OCI-M2 (cell line): Measurements from ENCODE around the gene PRKCZ.
"Not testable (repeated sequence)": the region's sequence is repeated elsewhere in the genome, so short reads cannot be mapped to it uniquely, and the experiment has no call there.

Experiments
- DNase-seq: peaks from one replicate; lab custom pipeline; 2025; ENCODE audit not compliant: unreplicated experiment; lab: John Stamatoyannopoulos, UW

PRKCZ gene

DNA sequence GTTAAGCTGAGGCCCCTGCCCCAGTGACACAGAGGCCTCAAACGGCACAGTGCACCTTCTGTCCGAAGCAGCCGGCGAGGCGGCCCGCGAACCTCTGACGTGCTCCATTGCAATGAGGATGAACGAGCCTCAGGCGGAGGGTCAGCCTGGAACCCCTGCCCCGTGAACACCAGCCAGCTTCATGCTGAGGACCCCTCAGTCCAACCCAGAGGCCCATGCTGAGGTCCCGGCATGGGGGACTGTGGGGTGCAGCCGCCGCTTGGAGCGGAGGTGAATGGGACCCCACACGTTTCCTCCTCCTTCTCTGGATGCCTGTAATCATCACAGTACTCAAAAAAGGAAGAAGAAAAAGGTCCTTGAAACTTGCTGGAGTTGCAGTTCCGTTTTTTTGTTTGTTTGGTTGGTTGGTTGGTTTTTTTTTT is 62.1 kb downstream of the PRKCZ start:
- DNase-seq = no peak

GRCh38 chr1:2113620-2114135 is 63.5 kb downstream of the PRKCZ start:
- no peak for DNase-seq

DNA sequence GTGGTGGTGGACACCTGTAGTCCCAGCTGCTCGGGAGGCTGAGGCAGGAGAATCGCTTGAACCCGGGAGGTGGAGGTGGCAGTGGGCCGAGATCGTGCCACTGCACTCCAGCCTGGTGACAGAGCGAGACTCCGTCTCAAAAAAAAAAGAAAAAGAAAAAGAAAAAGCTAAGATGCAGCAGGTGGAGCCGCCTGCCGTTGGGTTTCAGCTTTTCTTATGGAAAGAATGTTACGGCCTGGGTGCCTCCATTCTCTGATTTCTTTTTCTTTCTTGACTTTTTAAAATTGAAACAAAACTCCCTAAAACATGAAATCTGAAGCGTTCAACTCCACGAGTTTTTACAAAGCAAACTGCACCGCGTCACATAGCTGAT is 64.4 kb downstream of the PRKCZ start:
- DNase-seq = not testable (repeated sequence)

GRCh38 chr1:2115008-2115641 is 64.9 kb downstream of the PRKCZ start:
- no peak for DNase-seq

GRCh38 chr1:2115702-2116341 is 65.6 kb downstream of the PRKCZ start:
- DNase-seq = no peak

- DNase-seq = no peak
Measured at GRCh38 chr1:2119886-2120285, 69.7 kb downstream of the PRKCZ start.

- no peak for DNase-seq
Measured at GRCh38 chr1:2121101-2121691, 71.0 kb downstream of the PRKCZ start.

GRCh38 chr1:2121794-2122193 is 71.6 kb downstream of the PRKCZ start:
- not testable (repeated sequence) for DNase-seq

DNA sequence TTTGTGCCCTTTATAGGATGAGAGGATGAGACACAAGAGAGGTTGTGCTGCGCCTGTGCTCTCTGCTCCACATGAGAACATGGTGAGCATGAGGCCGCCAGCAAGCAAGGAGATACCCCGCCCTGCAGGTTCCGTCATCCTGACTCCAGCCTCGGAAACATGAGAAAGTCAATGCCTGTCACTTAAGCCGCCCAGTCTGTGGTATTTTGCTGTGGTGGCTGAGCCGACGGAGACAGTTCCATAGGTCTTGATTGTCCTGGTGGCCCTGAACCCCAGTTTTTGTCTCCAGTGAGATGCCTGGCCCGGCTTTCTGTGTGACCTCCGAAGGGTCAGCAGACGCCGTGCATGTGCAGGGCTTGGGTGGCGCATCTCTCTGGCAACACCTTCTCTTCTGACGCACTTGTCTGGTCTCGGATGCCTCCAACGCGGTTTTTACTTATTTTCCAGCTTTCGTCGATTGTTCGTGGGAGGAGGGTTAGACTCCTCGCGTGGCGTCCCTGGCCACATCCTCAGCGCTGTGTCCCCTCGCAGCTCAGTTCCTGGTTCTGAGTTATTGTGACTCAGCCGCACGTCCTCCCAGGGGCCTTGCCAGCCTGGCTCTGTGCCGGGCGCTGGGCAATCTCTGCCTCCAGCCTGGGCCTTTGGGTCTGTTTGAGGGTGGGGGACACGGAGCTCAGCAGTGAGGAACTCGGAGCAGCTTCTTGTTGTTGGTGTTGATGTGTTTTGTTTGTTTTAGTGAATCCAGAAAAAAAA is 74.4 kb downstream of the PRKCZ start:
- no peak for DNase-seq

DNA sequence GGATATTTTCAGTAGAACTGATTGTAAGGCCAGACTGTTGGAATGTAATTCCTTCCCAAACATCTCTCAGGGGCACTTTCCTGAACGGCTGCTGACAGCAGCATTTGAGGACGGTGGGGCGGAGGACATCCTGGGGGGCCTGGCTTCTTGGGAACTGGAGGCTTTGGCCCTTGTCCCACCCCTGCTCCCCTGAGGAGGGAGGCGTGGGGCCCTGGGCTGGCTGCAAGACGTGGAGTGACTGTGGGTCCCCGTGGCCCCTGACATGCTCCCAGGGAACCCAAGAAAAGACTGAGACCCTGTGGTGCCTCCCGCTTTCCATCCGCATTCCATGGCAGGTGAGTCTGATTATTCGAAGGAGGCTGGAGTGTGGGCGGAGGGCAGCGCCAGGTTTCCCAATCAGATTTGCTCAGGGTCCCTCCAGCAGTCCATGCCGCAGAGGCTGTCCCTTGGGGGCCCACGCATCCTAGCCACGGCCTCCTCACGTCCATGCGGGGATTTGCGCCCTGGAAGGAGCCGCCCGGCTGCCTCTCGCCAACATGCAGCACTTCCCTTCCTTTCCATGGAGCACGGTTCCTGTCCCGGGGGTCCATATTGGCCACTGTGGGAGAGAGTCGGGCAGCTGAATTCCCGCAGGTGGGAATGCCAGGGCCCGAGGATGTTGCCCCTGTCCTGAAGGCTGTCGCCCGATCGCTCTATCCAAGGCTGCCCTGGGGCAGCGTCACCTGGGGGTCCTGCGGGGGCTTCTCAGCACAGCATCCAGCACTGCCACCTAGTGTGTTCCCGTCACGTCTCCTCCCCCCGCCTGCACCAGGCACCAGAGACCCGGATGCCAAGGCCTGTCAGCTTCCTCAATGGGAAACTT is 75.4 kb downstream of the PRKCZ start:
- DNase-seq = no peak

- no peak for DNase-seq
Measured at GRCh38 chr1:2126331-2127186, 76.3 kb downstream of the PRKCZ start.

GRCh38 chr1:2127187-2128145 is 77.3 kb downstream of the PRKCZ start:
- DNase-seq = no peak

DNA sequence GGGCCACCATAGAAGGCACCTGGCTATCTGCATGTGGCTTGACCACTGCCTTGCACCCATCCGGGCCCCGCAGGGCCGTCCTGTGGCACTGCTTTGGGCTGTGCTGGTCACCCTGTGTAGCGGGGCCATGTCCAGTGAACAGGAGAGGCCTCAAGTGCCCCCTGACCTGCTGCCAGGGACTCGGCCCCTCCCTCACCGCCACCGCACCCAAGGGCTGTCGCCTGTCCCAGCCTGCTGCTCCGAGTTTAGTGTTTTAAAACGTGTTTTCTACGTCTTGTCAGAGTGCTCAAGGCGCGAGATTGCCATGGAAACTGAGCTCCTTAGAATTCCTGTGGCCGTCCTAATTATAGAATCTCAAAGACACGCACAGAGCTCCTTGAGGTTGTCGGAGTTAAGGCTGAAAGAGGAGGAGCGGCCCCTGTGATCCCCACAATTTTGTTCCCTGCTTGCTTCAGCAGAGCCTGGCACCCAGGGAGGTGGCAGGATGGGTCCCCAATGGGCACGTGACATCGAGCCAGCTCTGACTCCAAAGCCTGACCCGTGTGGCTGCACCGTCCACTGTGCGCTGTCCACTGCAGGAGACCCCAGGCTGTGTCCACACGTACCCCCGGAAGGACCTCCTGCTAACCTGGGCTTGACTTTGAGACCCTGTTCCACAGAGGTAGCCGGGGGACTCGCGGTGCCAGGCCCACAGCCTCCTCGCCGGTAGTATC is 78.1 kb downstream of the PRKCZ start:
- no peak for DNase-seq

- DNase-seq = no peak
Measured at GRCh38 chr1:2129256-2129943, 79.2 kb downstream of the PRKCZ start.

DNA sequence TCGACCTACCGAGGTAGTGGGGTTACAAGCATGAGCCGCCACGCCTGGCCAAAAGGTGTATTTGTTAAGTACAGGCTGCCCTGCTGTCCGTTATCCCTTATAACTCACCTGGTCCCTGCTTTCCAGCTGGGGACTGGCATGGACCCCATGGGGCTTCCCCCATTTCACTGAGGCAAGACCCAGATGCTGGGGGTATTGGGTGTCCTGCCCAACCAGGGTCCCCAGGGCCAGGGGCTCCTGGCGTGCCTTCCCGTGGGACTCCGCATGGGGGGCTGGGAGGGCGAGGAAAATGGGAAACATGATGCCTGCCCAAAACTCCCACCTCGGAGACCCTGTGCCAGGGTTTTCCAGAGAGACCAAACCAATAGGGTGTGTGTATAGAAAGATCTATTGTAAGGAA is 79.9 kb downstream of the PRKCZ start:
- no peak for DNase-seq

GRCh38 chr1:2130871-2131289 is 80.7 kb downstream of the PRKCZ start:
- DNase-seq = no peak

DNA sequence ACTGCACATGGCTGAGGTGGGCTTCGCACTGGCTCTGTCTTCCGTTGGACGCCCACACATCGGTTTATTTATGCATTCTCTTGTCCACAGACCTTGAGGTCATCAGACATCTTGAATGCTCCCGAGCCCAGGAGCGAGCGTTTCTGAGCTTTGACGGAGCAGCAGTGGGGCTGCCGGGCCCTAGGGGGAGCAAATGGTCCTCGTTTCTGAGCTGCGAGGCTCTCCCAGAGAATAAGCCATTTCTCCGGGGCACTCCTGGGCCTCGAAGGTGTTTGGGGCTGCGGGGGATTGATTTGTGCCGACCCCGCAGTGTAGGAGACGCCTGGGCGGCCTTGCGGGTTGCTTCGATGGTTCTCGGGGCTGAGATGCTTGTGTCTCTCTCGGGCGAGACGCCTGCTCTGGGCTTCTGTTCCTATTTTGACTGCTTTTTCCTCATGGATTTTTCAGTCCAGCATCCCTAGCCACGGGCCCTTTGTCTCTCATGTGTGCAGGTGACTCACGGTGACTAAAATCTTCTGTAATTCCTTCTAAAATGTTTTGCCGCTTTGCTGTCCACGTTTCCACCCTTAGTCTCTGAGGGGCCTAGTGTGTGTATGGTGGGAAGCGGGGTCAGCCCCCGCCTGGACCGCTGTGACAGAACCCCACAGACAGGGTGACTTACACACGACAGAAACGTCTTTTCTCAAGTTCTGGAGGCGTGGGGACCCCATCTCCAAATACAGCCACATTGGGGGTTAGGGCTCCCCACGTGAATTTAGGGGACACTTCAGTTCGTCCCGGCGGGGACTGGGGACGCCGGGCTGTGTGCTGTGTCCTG is 82.2 kb downstream of the PRKCZ start:
- DNase-seq = no peak
